HCT116 (cell line): ENCODE measurements around the gene LRRTM4. TPM values are rescaled to one million over a fixed set of nuclear protein-coding genes. Genes with fewer than 3 reads are reported as not detected.

ENCODE experiments used
- ATAC-seq: fragments of 200-7000 bp; cut with Tn5 transposase; 2 replicates; pipeline ENCODE4 v1.9.1; 2020; ENCODE audit warnings: mild to moderate bottlenecking, moderate library complexity
- BruUV-seq: library from RNA; stranded (reverse); fragments of 400-500 nt; replicated peaks from 2 replicates; lab custom pipeline; 2021; lab: Mats Ljungman, UMichigan
- CTCF ChIA-PET: fragments of 300-600 bp; sonication (Branson Sonifier 250); formaldehyde crosslinking; loops from one replicate; lab custom pipeline; 2021; ENCODE audit warnings: antibody characterized with exemption; lab: Charles Lee
- POLR2A ChIA-PET: fragments of 300-600, 350-600 bp; sonication (Branson Sonifier 250); formaldehyde crosslinking; loops from one replicate; lab custom pipeline; 2021; ENCODE audit warnings: antibody characterized with exemption; lab: Charles Lee
- RAD21 ChIA-PET, 2 experiments: fragments of 300-600 bp; sonication (Branson Sonifier 250); formaldehyde crosslinking; loops; one replicate each; lab custom pipeline; 2023; ENCODE audit warnings: low total read pairs in 2 of 2; ENCODE audit not compliant: uncharacterized antibody in 2 of 2, unreplicated experiment in 2 of 2, low non-redundant PET in 1 of 2; lab: Charles Lee
- DNase-seq: peaks from one replicate; pipeline ENCODE4 v3.0.0-alpha.2; 2010; ENCODE audit warnings: low read depth, low spot score
- H2AFZ ChIP-seq: fragments of 200-600 bp; shearing (Covaris generic), sonication (generic); 2 replicates; pipeline ENCODE4 v1.6.1; 2017; ENCODE audit warnings: low read depth, mixed run types, mixed read lengths, antibody characterized with exemption, low read length; ENCODE audit not compliant: poor library complexity, severe bottlenecking
- H3K27ac ChIP-seq: 2 replicates; pipeline ENCODE4 v1.5.1; 2012; ENCODE audit warnings: low read depth, low read length
- H3K27me3 ChIP-seq: fragments of 200-600 bp; sonication (generic); 2 replicates; pipeline ENCODE4 v1.6.1; 2016; ENCODE audit warnings: mixed run types, low read length, mixed read lengths; ENCODE audit not compliant: insufficient read depth
- H3K36me3 ChIP-seq, 2 experiments: fragments of 200-500 bp in 1 of 2; fragments of 200-600 bp in 1 of 2; sonication (Bioruptor generic) in 1 of 2; sonication (generic) in 1 of 2; 2 replicates each; pipeline versions ENCODE4 v1.5.1 to v1.6.1; 2014 to 2016; ENCODE audit warnings: low read length in 2 of 2, inconsistent platforms in 1 of 2, mixed read lengths in 1 of 2, mixed run types in 1 of 2; ENCODE audit not compliant: insufficient read depth in 2 of 2, control insufficient read depth in 1 of 2
- H3K4me1 ChIP-seq, 2 experiments: fragments of 200-600 bp in 1 of 2; sonication (generic) in 1 of 2; 2 replicates each; pipeline versions ENCODE4 v1.5.1 to v1.6.1; 2012 to 2017; ENCODE audit warnings: low read length in 2 of 2, inconsistent platforms in 1 of 2, mild to moderate bottlenecking in 1 of 2, mixed read lengths in 1 of 2, mixed run types in 1 of 2, moderate library complexity in 1 of 2; ENCODE audit not compliant: insufficient read depth in 2 of 2, control insufficient read depth in 1 of 2
- H3K4me2 ChIP-seq: fragments of 200-600 bp; sonication (generic); 2 replicates; pipeline ENCODE4 v1.6.1; 2017; ENCODE audit warnings: mixed run types, low read length, mixed read lengths
- H3K4me3 ChIP-seq, 2 experiments: fragments of 200-600 bp in 1 of 2; sonication (generic) in 1 of 2; replicated peaks in 1 of 2; 2 replicates each; pipeline ENCODE4 v1.5.1; 2011 to 2016; ENCODE audit warnings: low read length in 2 of 2, control low read depth in 1 of 2, low read depth in 1 of 2, mild to moderate bottlenecking in 1 of 2, mixed read lengths in 1 of 2, mixed run types in 1 of 2
- H3K79me2 ChIP-seq: fragments of 200-600 bp; sonication (generic); 2 replicates; pipeline ENCODE4 v1.6.1; 2017; ENCODE audit warnings: mild to moderate bottlenecking, mixed run types, low read length, moderate library complexity, mixed read lengths; ENCODE audit not compliant: insufficient read depth
- H3K9ac ChIP-seq: fragments of 200-600 bp; sonication (generic); 2 replicates; pipeline ENCODE4 v1.6.1; 2016; ENCODE audit warnings: low read length, mixed read lengths
- H3K9me2 ChIP-seq: fragments of 200-600 bp; sonication (generic), shearing (Covaris generic); 2 replicates; pipeline ENCODE4 v1.6.1; 2017; ENCODE audit warnings: mixed run types, mild to moderate bottlenecking, moderate library complexity; ENCODE audit not compliant: insufficient read depth
- H3K9me3 ChIP-seq, 2 experiments: fragments of 200-500 bp in 1 of 2; fragments of 200-600 bp in 1 of 2; sonication (Bioruptor generic) in 1 of 2; sonication (generic) in 1 of 2; 2 replicates each; pipeline ENCODE4 v1.6.1; 2014 to 2017; ENCODE audit warnings: low read length in 2 of 2, mixed read lengths in 2 of 2, inconsistent platforms in 1 of 2, low read depth in 1 of 2, mild to moderate bottlenecking in 1 of 2, mixed run types in 1 of 2, moderate library complexity in 1 of 2; ENCODE audit not compliant: control insufficient read depth in 1 of 2, insufficient read depth in 1 of 2
- H4K20me1 ChIP-seq: fragments of 200-600 bp; sonication (generic), shearing (Covaris generic); 2 replicates; pipeline ENCODE4 v1.6.1; 2017; ENCODE audit warnings: mixed run types, mild to moderate bottlenecking, moderate library complexity; ENCODE audit not compliant: insufficient read depth
- CBX3 ChIP-seq: IDR thresholded peaks from 2 replicates; pipeline ENCODE4 v1.6.1; 2012; ENCODE audit warnings: low read depth
- CEBPB ChIP-seq: IDR thresholded peaks from 2 replicates; pipeline ENCODE4 v1.6.1; 2012; ENCODE audit warnings: low read depth
- EGR1 ChIP-seq: IDR thresholded peaks from 2 replicates; pipeline ENCODE4 v1.6.1; 2012; ENCODE audit warnings: low read depth
- ELF1 ChIP-seq: IDR thresholded peaks from 2 replicates; pipeline ENCODE4 v1.6.1; 2012; ENCODE audit warnings: low read depth, borderline replicate concordance
- EZH2 ChIP-seq: fragments of 200-600 bp; sonication (generic); IDR thresholded peaks from 2 replicates; pipeline ENCODE4 v1.6.1; 2017; ENCODE audit warnings: antibody characterized with exemption, mixed run types
- EZH2phosphoT487 ChIP-seq: fragments of 200-600 bp; IDR thresholded peaks from 2 replicates; pipeline ENCODE4 v1.6.1; 2018; ENCODE audit warnings: antibody characterized with exemption, borderline replicate concordance
- FOSL1 ChIP-seq: IDR thresholded peaks from 2 replicates; pipeline ENCODE4 v1.6.1; 2012; ENCODE audit warnings: low read depth
- JUND ChIP-seq: IDR thresholded peaks from 2 replicates; pipeline ENCODE4 v1.6.1; 2012
- POLR2AphosphoS5 ChIP-seq: IDR thresholded peaks from 2 replicates; pipeline ENCODE4 v1.6.1; 2011; ENCODE audit warnings: mild to moderate bottlenecking, low read depth, low read length, moderate library complexity
- SP1 ChIP-seq: IDR thresholded peaks from 2 replicates; pipeline ENCODE4 v1.6.1; 2012; ENCODE audit warnings: low read depth
- SRF ChIP-seq: IDR thresholded peaks from 2 replicates; pipeline ENCODE4 v1.6.1; 2012; ENCODE audit warnings: low read depth
- TCF7L2 ChIP-seq: IDR thresholded peaks from 2 replicates; pipeline ENCODE4 v1.7.0; 2011; ENCODE audit warnings: borderline replicate concordance, inconsistent platforms; ENCODE audit not compliant: insufficient read depth, insufficient read length; ENCODE audit errors: extremely low read depth
- YY1 ChIP-seq: IDR thresholded peaks from 2 replicates; pipeline ENCODE4 v1.6.1; 2011; ENCODE audit warnings: low read length, low read depth, moderate library complexity, mild to moderate bottlenecking; ENCODE audit not compliant: insufficient replicate concordance; ENCODE audit errors: extremely low read depth
- ZBTB33 ChIP-seq: IDR thresholded peaks from 2 replicates; pipeline ENCODE4 v1.6.1; 2011; ENCODE audit warnings: mild to moderate bottlenecking, low read length, moderate library complexity; ENCODE audit not compliant: insufficient replicate concordance; ENCODE audit errors: extremely low read depth
- ZFX ChIP-seq: fragments of 450-650 bp; IDR thresholded peaks from 2 replicates; pipeline ENCODE4 v1.6.1; 2017
- intact Hi-C: fragments of 100-400 bp; cut with micrococcal nuclease; formaldehyde crosslinking; loops from 2 replicates; pipeline ENCODE4 v1.10.0; 2022
- total RNA-seq: library from RNA; stranded (reverse); gene quantifications from one replicate; pipeline ENCODE4 v1.2.1, GENCODE V29; 2021; ENCODE audit not compliant: unreplicated experiment
- TF ChIP-seq, protein P1 (sequence below): IDR thresholded peaks from 2 replicates; pipeline ENCODE4 v1.6.1; 2012
- TF ChIP-seq, protein P2 (sequence below): IDR thresholded peaks from 2 replicates; pipeline ENCODE4 v1.6.1; 2012; ENCODE audit warnings: low read depth

LRRTM4 gene
- total RNA-seq, 1 experiment from 2014 or later, result 0.25 TPM

GRCh38 chr2:77538031-77538430 is 15.9 kb upstream of the LRRTM4 start:
- intact Hi-C loops, result no loop called here
- Histone ChIP-seq H3K36me3 (no peaks in the 10 kb centered on the region), H2AFZ (no peak overlapping the region), H3K9me3 (peaks cover 9 to 12% of the 10 kb centered on the region in 2 experiments; a peak in 3 of 4 replicates), H3K4me2 (no peak overlapping the region), H3K9me2 (no peaks in the 10 kb centered on the region), H3K9ac (no peak overlapping the region), H3K79me2 (no peaks in the 10 kb centered on the region), H3K27me3 (no peaks in the 10 kb centered on the region), H3K4me1 (no peaks in the 10 kb centered on the region), H4K20me1 (no peaks in the 10 kb centered on the region), H3K4me3 (no peak overlapping the region), H3K27ac (no peak overlapping the region)
- BruUV-seq, result no TSS peak
- DNase-seq (no peak), ATAC-seq (no peak)
- POLR2A ChIA-PET, result no interaction called here
- TF ChIP-seq FOSL1 (no peak), ZBTB33 (no peak), EGR1 (no peak), SP1 (no peak), CEBPB (no peak), SRF (no peak)
- CTCF ChIA-PET, result no interaction called here
- RAD21 ChIA-PET, result no interaction called here

DNA sequence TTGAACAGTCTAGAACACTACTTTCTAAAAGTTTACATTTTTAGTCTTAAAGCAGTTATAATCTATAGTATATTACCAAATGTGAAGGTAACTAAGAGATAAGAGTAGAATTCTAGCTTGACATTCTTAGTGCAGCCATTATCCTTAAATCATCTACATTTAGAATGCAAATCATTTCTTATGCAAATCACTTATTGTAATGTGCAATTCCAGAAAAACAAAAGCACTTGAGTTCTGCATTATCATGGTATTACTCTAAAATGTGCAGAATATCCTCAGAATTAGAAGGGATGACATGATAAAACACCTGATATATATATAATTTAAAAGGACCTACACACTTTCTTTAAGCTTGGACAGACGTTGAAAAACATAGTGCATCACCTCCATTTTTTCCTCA is 712 bp upstream of the LRRTM4 start:
- BruUV-seq, result no TSS peak
- no peaks in the 10 kb centered on the region for H4K20me1 ChIP-seq
- no peak overlapping the region for H2AFZ ChIP-seq
- CTCF ChIA-PET, result no interaction called here
- H3K9me3 ChIP-seq, result peaks cover 14 to 30% of the 10 kb centered on the region in 2 experiments; a peak in 2 of 4 replicates
- no peaks in the 10 kb centered on the region for H3K9me2 ChIP-seq
- H3K4me3 ChIP-seq, result no peak overlapping the region
- no peak for ATAC-seq
- H3K4me2 ChIP-seq, result no peak overlapping the region
- intact Hi-C loops, result no loop called here
- no peaks in the 10 kb centered on the region for H3K27me3 ChIP-seq
- H3K4me1 ChIP-seq, result no peaks in the 10 kb centered on the region
- TF ChIP-seq ELF1, result no peak
- no peak for TF ChIP-seq CEBPB
- TF ChIP-seq, protein P1, sequence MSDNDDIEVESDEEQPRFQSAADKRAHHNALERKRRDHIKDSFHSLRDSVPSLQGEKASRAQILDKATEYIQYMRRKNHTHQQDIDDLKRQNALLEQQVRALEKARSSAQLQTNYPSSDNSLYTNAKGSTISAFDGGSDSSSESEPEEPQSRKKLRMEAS, result no peak
- TF ChIP-seq FOSL1, result no peak
- TF ChIP-seq SP1, result no peak
- no peak for TF ChIP-seq ZFX
- TF ChIP-seq JUND, result no peak
- TF ChIP-seq EZH2, result no peak
- TF ChIP-seq TCF7L2, result no peak
- no peak for TF ChIP-seq POLR2AphosphoS5
- TF ChIP-seq EZH2phosphoT487, result no peak
- no peak for TF ChIP-seq YY1
- TF ChIP-seq, protein P2, sequence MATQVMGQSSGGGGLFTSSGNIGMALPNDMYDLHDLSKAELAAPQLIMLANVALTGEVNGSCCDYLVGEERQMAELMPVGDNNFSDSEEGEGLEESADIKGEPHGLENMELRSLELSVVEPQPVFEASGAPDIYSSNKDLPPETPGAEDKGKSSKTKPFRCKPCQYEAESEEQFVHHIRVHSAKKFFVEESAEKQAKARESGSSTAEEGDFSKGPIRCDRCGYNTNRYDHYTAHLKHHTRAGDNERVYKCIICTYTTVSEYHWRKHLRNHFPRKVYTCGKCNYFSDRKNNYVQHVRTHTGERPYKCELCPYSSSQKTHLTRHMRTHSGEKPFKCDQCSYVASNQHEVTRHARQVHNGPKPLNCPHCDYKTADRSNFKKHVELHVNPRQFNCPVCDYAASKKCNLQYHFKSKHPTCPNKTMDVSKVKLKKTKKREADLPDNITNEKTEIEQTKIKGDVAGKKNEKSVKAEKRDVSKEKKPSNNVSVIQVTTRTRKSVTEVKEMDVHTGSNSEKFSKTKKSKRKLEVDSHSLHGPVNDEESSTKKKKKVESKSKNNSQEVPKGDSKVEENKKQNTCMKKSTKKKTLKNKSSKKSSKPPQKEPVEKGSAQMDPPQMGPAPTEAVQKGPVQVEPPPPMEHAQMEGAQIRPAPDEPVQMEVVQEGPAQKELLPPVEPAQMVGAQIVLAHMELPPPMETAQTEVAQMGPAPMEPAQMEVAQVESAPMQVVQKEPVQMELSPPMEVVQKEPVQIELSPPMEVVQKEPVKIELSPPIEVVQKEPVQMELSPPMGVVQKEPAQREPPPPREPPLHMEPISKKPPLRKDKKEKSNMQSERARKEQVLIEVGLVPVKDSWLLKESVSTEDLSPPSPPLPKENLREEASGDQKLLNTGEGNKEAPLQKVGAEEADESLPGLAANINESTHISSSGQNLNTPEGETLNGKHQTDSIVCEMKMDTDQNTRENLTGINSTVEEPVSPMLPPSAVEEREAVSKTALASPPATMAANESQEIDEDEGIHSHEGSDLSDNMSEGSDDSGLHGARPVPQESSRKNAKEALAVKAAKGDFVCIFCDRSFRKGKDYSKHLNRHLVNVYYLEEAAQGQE, result no peak
- no peak for TF ChIP-seq CBX3
- no peaks in the 10 kb centered on the region for H3K79me2 ChIP-seq
- H3K36me3 ChIP-seq, result no peaks in the 10 kb centered on the region
- H3K27ac ChIP-seq, result no peak overlapping the region
- RAD21 ChIA-PET, result no interaction called here
- POLR2A ChIA-PET, result no interaction called here
- DNase-seq, result no peak
- no peak overlapping the region for H3K9ac ChIP-seq
